ENCODE measurements around the gene ENO4.

Gene ENO4

DNA sequence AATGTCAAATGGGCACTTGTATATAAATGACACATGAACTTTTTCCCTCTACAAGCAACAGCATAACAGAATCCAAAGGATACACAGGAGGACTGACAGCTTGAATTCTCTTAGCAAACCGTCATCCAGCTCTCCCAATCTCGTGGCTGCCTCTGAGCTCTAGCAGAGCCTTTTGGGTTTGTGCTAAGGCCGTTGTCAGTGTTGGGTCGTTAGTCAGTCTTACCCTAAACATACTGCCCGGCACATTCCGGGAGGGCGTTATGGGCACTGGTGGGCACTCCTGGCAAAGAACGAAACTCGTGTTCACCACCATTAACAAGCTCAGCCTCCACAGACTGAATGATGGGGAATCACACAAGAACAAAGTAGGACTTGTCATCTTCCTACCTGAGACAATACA lies 19.6 kb upstream of the ENO4 start:
- no peak for DNase-seq (ENCODE audit: low spot score)

DNA sequence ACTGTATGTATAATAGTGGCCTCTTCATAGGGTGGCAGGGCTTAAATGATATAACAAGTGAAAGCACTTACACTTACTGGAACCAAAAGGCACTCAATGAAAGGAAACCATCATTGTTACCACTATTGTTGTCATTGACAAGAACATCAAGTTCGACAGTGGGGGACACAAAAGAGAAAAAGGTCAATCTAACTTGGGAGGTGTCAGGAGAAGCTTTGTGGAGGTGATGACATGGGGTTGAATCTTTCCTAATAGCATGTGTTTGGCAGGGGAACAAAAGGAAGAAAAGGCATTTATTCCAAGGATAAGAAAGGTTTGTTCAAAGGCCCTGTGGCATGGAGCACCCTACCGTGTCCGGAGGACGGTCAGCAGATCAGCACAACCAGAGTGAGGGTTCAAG lies 18.2 kb upstream of the ENO4 start:
- no peak for DNase-seq (ENCODE audit: low spot score)

DNA sequence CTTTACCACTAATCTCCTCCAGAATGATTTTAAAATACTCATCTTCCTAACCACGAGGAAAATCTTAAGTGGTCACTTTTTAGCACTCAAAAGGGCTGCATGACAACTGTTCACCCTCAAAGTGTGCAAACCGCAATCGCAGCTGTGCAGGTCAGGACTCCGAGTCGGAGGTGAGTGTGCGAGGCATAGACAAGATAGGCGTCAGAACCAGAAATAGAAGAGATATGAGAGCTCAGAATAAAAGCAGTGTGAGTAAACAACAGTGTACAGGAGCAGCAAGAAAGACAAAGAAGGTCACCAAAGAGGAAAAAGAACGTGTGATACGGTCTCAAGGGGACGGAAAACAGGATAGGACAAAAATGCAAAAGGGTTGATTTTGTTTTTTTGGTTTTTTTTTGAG lies 17.5 kb upstream of the ENO4 start:
- no peak for DNase-seq (ENCODE audit: low spot score)

DNA sequence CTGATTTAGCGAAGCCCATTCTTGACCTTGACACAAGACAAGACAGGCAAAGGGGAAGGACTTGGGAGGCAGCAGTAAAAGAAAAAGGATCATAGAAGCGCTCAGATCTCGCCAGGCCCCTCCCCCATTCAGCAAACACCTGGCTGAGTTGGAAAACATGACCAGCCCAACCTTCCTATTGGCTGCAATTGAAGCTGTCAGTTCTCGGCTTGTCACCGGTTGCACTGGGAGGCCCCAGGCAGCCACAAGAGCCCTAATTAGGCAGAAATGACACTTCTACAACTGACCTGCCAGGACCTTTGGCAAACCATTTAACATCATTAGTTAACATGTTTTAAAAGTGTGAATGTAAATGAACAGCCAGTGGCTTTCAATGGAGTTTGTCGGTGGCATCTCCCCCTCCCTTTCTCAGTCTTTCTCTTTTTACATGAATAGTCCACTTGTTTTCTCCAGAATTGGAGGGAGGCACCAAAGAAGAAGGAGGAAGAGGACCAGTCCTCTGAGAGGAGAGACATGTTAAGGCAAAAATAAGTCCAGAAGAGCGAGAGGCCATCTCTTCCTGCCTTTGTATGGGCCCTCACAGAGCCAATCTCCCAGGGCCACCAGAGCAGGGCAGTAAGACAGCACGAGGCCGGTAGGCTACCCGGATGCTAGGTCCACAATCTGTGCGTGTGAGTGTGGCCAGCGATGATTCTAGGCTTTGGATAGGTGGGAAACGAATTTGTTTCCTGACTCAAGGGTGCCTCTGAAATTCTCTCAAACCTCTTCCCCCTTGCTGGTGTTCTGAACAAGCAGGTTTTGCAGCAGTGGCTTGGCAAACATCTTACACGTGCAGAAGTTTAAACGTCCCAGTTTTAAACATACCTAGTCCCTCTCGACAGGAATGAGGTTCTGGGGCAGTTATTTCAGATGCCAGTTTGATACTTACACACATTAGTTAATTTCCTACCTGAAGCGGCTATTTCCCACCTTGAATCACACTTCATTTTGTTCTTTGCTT lies 15.0 kb upstream of the ENO4 start:
- DNase-seq (ENCODE audit: low spot score): no peak

DNA sequence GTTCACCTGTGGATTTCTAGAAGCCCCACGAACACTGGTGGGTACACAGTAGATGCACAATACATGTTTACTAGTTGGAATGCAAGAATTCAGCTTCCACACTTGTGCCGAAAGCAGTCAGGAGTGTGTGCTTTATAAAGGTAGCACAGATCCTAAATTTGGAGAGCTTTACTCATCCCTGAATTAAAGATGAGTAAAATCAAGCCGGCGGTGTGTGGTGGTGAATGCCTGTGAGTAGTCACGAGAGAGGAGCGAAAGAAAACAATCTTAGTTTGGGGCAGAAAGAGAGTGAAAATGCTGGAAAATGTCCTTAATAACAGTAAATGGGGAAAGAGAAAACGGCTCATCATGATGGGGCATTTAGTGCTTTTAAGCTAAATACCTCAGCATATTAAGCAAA lies 13.6 kb upstream of the ENO4 start:
- DNase-seq (ENCODE audit: low spot score): no peak

DNA sequence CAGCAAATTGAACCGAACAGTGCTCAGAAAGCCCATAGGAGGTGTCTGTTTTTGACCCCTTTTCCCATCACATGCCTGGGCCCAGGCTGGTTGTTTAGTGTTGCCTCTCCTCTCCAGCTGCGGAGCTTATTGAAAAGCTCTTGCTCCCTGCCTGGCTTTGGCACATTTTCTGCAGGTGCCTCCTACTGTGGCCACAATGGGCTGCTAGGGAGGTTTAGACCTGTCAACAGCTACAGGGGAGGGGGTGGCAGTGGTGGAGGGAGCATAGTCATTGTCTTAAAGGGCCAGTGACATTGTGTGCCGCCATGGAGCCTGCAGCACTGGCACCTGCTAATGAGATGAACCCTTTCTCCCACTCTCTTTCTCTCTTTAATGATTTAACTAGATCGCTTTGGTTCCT lies 13.2 kb upstream of the ENO4 start:
- no peak for DNase-seq (ENCODE audit: low spot score)

DNA sequence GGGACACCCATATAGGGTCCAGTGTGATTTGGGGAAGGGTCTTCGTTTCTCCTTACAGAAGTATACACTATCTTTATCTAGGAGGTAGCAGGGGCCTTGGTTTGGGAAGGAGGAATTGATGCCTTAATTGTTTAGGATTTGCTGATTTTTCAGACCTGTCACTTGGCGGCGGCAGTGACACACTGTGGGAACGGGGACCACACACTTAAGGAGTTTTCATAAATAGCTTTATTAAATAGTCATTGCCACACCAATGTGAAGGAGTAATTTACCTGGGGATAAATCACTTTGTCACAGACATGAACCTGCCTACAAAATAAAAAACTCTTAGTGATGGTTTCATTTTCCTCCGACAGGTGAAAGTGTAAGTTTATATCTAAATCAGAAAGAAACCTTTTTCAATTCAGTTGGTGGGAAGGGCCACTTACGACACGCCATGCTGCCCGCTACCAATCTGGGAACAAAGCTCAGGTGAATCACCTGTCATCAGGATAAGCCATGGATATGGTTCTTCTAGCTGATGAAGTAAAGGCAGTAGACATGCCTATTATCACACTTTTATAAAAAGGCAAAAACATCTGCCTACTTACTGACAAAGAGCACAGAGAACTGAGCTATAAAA lies 12.3 kb upstream of the ENO4 start:
- no peak for DNase-seq (ENCODE audit: low spot score)

DNA sequence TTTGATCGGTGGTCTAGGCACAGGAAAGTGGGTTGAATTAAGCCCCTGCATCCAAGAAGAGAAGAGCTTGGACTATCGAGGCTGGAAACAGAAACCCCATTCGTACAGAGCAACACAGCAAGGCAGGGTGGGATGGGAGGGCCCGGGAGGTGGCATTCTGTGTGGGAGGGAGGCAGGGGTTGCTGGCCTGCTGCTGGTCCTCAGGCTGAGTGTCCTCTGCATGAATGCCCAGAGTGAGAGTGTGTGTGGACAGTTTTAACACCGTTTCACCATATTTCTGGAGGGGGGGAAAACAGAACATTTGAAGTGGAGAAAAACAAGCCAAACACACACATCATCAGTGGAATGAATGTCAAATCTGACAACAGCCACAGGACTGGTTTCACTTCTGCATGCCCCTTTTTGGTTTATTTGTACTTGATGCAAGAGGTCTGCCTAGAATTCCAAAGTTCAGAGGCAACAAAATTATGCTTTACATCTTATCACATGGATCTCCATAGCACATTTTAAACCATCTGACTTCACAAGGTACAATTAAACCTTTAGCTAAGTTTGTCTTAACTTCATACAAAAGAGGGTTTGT lies 11.1 kb upstream of the ENO4 start:
- DNase-seq (ENCODE audit: low spot score): no peak

DNA sequence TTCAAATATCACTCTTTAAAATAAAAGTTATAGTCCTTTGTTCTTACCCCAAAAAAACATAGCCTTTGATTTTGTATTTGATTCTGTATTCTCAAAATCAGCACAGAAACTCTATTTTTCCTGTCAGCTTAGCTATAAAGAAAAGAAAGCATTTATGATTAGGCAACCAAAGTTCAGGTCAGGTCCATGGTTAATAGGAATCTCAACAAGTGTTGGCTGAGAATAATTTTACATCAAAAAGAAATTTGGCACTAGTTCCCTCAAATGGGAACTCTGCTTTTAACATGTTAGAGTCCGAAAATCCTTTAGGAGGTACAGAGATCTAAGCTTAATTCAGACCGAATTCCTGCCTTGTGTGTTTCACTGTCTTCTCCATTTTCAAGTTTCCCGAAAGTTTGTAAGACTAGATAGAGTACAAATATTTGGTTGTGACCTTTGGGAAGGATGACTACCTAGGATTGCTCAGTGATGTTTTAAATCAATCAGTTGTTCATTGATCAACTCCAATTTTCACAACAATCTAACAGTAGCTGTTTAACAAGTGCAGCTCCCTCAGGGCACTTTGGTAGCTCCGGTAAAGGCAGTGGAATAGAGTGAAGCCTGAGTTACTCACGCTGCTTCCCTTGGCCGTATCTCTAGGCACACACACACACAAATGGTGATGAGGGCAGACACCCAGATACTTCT lies 8.8 kb upstream of the ENO4 start:
- no peak for DNase-seq (ENCODE audit: low spot score)

DNA sequence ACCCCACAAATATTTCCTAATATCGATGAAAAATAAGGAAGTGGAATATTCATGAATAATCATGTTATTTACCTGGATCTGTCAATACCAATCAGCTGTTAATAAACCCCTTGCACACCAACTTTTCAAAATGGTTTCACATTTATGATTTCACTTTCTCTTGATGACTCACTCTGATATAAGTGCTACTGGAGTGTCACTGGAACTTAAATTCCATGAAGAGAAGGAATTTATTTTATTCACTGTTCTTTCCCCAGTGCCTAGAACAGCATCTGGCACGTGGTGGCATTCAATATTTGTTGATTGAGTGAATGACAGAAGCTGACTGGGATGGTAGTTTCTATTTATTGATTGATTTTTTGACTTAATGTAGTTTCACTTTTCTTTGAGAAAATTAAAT lies 3.5 kb upstream of the ENO4 start:
- no peak for DNase-seq (ENCODE audit: low spot score)

DNA sequence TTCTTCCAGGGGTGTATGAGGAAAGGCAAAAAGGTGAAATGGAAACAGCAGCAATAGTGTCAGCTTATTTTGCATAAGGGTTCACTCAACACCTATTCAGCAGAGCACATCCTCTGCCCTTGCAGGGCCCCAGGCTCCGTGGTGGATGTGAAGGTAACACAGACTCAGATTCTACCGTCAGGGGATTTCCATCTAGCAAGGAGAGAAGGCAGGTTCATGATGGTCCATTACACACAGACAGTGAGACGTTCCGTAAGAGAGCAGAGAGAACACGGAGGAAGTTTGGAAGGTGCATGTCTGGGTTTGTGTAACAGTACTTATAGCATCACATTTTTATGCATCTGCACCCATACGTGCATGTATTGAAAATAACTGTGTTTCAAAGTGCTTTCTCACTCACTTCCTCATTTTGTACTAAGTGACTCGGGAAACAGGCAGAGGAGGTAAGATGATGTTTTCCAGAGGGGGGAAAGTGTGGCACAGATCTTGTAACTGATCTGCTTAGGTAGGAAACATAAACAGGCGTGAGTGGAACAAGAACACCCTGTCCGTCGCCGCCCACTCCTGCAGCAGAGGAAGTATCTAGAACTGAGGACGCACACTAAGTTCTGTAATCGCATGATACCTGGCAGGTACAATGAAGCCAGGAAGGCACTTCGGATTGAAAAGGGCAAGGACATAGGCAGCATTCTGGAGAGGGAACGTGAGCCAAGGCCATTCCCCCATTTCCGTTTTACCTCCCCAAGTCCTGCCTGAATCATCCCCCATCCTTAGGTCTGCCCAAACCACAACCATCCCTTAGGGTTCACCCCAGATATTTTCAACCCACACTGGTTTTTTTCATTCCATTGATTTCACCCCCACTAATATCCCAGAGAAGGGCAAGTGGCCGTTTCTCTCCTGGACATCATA lies 1.0 kb upstream of the ENO4 start:
- no peak for DNase-seq (ENCODE audit: low spot score)

DNA sequence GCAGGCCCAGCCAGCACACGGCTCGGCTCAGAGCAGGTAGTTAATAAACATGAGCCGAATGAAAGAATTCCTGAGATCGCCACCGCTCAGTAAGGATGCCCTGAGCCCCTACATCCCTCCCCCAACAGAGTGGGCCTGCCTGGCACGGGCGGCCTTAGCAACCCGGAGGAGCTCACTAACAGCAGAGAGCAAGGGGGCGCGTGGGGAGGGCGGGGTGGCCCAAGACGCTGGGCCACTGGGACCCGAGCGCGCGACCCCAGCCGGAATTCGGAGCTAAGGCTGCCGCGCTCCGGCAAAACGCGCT lies 403 bp upstream of the ENO4 start:
- no peak for DNase-seq (ENCODE audit: low spot score)

DNA sequence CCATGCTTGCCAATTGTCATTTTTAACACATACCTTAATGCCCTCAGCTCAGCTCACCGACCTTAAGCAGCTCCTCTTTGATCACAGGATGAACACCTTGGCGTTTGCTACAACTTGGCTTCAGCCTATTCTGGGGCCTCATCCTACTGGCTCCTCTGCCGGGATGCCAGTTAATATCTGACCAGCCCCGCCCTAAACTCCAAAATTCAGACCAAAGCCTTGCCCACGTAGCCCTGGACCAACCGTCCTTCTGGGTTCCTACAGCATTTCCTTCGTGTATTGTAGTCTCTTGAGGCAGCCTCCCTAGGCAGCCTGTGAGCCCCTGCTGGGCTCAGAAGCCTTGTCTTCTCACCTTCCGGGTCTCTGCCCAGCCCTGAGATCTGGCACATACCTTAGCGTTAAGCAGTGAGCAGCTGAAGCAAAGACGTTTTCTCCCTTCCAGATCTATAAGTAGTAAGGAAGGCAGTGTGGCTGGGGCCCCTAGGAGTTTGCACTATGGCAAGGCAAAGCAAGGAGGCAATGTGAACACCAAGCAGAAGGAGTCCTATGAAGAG lies 836 bp downstream of the ENO4 start:
- no peak for DNase-seq (ENCODE audit: low spot score)

DNA sequence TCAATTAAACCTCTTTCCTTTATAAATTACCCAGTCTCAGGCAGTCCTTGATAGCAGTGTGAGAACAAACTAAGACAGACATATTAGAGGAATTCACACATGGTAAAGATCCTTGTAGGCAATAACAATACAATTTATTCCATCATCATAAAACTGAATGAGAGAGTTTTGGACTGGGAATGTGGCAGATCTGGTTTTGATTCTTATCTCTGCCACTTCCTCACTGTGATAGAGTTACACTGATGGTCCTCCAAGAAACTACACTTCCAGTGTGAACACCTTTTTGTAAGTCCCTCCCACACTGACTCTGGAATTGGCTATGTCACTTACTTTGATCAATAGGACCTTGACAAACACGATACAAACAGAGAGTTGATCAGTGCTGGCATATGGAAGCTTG lies 2.9 kb downstream of the ENO4 start:
- no peak for DNase-seq (ENCODE audit: low spot score)

DNA sequence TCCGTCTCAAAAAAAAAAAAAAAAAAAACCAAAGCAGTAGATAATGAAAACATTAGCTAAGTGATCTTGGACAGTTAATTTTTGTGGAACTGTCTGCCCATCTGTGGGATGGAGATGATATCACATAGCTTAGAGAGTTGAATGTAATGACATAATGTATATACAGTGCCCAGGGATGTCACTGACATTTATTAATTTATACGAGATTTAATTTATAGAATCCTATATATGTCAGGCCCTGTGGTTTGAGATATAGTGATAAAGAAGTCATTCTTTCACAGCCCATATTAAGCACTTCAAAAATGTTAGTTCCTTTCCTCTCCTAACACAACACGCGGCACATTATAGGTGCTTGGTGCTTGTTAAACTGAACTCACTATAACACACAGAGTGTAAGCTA lies 4.0 kb downstream of the ENO4 start:
- no peak for DNase-seq (ENCODE audit: low spot score)

DNA sequence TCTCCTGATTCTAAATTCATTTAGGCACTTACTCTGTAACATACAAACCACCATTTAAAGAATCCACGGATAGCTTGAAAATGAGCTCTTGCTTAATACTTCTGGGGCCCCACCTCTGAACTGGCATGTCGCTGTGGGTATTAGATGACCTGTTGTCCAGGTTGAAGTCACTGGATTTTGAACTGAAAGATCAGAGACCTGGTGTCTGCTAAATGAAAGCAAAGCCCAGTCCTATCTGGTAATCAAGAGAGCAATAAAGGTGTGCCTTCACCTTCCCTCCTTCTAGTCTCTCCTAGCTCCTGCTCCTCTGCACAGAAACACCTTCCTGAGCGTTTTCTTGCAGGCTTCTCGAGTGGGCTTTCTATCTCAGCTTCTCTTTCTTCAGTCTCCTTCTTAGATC lies 4.4 kb downstream of the ENO4 start:
- DNase-seq (ENCODE audit: low spot score): no peak

DNA sequence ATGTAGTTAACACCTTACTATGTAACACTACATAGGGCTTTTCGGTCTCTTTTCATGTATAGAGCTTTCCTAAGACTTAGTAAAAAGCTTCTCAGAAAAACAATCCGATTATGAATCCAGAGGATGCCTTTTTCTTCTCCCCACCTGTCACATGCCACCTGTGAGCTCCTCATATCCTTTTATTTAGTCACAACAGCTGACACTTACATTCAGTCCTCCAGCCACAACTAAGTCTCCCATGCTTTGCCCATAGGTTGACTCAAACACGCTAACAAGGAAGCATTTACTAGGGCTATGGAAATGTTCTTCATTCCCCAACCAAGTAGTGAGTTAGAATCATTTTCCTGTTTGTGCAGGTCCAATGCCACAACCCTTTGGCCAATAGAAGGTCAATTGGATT lies 7.9 kb downstream of the ENO4 start:
- no peak for DNase-seq (ENCODE audit: low spot score)

DNA sequence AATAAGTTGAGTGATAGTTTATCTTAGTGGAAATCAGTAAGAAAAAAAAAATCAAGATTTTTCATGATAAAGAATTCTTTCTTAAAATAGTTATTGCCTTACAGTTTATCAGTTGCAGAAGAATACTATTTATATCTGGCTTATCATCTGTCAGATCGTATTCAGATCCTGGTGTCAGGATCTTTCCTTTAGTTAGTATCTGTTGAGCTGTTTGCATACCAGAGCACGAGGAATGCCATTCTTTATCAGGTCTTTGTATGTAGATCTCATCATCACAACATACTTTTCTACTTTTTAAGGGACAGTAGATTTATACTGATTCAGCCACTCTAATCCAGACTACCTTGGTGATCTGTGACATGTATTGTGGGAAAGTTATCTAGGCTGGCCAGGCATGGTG lies 12.5 kb downstream of the ENO4 start:
- no peak for DNase-seq (ENCODE audit: low spot score)

DNA sequence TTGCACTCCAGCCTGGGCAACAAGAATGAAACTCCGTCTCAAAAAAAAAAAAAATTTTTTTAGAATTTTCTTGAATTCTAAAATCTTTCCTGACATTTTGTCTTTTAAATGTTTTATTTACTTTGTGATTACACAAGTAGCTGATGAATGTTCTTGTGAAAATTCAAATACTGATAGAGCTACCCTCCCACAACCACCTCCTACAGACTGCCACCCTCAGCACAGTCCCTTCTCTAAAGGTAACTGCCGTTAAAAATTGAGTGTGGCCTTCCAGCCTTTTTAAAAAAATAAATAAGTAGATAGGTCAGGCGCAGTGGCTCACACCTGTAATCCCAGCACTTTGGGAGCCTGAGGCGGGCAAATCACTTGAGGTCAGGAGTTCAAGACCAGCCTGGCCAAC lies 15.1 kb downstream of the ENO4 start:
- DNase-seq (ENCODE audit: low spot score): no peak

DNA sequence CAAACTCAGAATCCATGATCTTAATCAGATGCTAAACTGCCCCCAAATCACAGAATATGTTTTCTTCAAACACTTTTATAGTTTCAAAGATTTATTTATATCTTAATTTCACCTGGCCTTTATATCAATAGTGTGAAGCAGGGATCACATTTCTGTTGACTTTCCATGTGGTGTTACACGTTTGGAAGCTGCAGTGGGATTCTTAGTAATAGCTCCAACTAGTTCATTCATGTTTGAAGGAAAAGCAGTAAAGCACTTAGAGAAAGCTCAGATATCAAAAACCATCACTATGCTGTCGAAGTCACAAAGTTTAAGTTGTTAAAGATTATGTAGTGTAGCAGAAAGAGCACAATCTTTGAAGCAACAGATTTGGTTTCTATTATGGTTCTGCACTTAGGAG lies 16.8 kb downstream of the ENO4 start:
- no peak for DNase-seq (ENCODE audit: low spot score)

DNA sequence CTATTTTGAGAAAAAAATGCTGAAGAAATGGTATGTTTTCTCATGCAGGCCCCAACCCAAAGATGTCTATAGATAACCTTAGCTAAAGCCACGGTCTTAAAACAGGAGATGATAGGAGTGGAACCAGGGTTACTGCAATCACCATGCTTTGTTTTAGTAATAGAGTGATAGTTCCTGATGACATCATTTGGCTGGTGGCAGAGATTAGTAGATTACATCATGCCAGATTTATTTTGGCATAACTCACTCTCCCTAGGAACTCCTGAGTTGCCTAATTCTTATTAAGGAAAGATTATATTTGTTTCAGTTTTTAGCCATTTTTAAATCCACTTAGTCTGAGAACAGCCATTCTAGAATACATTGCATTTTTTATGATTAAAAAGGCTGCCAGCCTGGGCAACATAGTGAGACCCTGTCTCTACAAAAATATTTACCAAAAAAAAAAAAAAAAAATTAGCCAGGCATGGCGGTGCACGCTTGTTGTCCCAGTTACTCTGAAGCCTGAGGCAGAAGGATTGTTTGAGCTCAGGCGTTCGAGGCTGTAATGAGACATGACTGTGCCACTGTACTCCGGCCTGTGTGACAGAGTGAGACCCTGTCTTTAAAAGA lies 17.8 kb downstream of the ENO4 start:
- no peak for DNase-seq (ENCODE audit: low spot score)
